SHP77 treated with DMSO at 0.1 percent for 48 hours (cell line): Measurements from ENCODE around the gene TRIM44.
A peak's percentile ranks its signal among the peaks of the same experiment; 100 is the strongest.

ENCODE experiments used
- DNase-seq: peaks from one replicate; lab custom pipeline; 2025; lab: John Stamatoyannopoulos, UW

Gene TRIM44

GRCh38 chr11:35791088-35791958 is 128.7 kb downstream of the TRIM44 start:
- peak; percentile 67 for DNase-seq

DNA sequence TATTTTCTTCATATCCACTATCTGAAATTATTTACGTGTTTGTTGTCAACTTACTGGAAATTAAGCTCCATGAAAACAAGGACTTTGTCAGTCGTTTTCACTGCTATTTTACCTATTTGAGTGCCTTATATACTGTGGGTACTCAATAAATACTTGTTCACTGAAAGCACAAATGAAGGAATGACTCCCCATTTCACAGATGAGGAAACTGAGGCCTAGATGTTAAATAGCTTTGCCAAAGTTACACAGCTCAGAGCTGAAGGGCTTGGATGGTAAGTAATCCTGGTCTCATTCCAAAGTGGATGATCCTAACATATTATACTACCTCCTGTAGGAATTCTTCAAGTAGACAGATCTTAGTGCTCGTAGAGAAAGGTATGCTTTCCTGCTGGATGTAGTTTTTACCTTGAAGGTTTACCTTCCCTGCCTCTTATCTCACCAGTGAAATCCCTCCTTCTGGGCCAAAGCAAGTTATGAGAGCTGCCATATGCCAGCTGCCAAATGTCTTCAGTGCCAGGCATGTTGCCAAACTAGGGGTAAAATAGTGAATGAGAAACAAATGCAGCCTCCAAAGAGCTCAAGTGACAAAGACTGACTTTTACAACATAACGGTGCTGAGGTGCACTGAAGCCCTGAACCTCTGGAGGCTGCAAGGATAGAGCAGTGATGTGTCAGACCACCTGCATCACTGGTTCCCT is 129.7 kb downstream of the TRIM44 start:
- no peak for DNase-seq

DNA sequence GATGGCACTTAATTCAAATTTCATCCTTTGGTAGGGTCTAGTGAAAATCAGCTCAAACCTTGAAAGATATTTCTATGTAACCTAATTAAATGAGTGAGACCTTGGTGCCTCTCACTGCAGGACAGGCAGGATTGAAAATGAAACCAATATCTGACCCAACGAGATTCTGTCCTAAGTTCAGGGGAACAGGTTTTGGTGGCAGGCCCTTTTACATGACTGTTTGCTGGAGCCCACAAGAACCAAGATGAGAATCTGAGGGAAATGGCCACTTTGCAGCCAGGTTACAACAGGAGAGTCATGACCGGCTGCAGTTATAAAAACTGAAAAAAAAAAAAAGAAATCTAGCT is 130.2 kb downstream of the TRIM44 start:
- DNase-seq = no peak

DNA sequence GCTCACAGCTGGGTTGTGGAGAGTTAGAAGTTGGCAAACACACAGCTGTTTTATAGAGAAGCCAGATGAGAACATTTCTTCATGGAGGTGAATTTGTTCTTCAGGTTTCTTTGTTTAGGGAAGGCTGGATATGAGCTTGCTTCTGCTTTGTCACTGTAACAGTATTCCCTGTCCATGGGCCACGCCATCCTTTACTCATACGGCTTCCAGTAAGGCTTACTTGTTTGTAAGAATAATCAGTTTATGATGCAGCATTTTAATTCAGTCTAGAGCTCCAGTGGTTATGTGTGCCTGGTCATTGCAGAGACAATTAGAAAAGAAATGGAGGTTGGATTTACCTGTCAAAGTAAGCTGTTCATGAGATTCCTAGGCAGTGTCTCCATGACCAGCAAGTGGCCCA is 131.8 kb downstream of the TRIM44 start:
- DNase-seq = no peak

- no peak for DNase-seq
Observed at GRCh38 chr11:35794850-35795249, 132.3 kb downstream of the TRIM44 start.

DNA sequence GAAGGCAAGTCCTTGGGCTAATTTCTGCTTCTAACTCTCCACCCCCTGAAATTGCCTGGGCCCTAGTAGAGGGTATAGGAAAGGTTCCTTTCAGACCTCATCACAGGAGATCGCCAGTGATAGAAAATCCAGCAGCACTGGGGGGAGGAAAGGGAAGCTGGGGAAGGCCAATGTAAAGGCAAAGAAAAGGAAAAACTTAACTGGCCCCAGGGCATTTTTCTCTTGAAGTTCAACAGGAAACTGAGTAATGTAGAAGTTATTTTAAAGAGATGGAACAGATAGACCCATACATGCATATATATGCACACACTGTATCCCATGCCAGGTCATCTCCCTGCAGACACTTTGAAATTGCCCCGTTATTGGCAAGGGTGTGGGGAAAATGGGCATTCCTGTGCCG is 134.0 kb downstream of the TRIM44 start:
- DNase-seq = no peak

DNA sequence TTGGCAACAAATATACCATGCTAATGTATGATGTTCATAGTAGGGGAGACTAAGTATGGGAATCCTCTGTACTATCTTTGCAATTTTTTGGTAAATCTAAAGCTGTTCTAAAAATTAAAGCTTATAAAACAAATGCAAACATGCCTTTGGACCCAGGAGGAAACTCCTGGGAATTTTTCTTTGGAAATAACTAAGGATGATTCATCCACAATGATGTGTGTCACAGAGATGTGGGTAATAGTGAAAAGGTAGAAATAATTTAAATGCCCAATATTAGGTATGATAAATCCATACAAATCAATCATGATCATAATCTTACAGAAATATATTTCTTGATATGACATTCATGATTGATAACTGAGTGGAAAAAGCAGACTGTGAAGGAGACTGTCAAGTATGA is 135.8 kb downstream of the TRIM44 start:
- DNase-seq = no peak

GRCh38 chr11:35798983-35799382 is 136.4 kb downstream of the TRIM44 start:
- no peak for DNase-seq

GRCh38 chr11:35799655-35800054 is 137.1 kb downstream of the TRIM44 start:
- DNase-seq = no peak

DNA sequence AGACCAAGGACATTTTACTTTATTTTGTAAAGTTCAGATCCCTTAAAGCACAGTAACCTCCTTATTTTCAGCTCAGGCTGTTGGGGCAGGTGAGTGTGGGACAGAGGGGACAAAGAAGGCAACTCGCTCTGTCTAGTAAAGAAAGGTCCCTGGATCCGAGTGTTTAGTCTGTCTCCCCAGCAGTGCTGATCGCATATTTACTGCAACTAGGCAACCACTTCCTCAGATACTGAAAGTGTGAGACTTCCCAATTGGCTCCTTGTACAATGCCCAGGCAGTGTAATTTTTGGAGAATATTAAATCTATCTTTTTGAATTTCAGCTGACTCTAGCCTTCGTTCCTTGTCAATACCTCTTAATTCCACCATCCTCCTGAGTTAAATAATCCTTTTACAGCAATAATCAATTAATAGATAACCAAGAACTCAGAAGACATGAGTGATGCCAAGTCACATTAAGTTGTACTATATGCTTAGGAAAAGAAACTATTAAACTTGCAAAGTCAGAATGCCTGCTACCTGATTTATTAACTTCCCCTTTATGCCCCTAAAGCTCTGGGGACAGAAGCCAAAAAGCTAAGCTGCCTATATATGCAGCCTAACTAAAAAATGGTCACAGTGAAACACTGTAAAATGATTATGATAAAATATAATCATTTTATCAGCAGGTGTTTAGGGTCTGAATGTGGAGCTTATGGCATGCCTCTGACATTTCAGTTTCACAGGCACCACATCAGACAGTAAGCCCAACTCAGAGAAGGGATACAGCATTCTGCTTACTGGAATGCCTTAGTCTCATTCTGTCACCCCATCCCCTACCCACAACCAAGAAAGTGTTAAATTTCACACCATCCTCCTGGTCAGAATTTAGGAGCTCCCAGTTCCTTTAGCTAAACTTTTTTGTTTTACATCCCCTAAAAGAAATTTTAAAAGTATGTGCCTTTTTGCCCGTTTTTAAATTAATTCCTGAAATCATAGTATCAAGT is 138.7 kb downstream of the TRIM44 start:
- DNase-seq = no peak

DNA sequence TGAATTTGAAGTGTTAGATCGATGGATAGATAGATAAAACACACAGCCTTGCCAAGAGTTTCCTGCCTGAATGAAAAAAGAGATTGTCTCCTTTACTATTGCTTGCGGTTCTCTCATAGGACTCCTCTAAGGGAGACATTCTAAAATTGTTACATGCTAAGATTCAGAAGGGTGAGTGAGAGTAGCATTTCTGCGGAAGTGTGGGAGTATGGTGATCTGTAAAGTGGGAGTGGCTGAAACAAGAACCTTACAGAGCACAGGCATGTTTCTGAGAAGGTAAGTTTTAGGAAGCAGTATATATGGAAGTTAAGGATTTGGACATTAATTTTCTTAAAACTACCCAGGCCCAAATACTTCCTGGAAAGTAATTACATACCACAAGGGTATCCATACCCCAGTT is 139.6 kb downstream of the TRIM44 start:
- DNase-seq = no peak

- DNase-seq = no peak
Observed at GRCh38 chr11:35802672-35803071, 140.1 kb downstream of the TRIM44 start.

DNA sequence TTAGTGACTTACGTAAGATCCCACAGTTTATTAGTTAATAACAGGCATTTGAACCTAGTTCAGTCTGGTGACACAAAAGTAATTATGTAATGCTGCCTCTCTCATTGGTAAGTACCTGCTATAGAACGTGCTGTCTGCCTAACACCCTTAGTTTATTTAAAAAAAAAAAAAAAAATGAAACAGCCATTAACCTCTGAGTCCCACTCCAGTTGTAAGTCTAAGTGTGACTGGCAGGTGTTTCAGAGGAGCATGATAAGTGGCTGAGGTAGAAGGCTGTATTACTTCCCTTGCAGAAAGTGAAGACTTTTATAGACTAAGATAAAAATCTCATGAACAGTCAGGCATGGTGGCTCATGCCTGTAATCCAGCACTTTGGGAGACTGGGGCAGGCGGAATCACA is 140.5 kb downstream of the TRIM44 start:
- no peak for DNase-seq

- no peak for DNase-seq
Observed at GRCh38 chr11:35804451-35805040, 142.0 kb downstream of the TRIM44 start.

DNA sequence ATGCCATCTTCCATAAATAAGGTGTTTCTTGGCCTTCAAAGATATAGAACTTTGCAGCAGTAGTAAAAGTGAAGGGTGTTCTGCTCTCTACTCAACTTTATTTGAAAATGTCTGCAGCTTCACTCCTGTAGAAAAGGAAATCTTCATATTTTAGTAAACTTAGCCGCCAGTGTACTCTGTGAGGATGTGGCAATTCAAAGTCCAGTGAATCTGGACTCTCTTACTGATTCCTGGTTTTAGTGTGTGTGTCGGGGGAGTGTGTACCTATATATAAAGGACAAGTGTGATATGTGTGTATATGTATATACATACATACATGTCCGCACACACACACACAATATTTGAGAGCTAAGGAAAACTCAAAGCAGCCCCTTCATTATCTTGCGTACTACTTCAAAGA is 147.0 kb downstream of the TRIM44 start:
- DNase-seq = no peak

DNA sequence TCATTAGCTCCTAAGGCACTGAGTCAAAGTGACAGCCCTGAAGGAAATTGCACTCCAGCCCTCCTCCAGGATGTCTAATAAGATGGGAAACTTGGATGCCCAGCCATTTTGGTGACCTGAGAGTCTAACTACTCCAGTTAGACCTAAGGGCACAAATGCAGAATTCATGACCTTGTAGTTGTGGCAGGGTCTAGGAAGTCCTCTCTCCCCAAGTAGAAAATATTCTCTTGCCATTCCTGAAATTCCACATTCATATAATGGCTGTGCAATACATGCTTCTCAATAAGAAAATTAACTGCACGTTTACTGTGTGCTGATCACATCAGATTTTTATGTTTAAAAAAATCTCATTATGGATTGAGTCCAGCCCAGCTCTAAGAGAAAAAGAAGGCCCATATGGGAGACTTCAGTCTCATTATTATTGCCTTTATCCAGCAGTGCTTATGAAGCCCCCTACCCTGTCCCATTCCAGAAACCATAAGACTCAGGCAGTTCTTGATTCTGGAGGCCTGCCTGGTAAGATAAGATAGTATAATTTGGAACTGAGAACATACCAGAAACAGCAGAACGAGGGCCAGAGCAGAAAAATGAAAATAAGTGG is 147.6 kb downstream of the TRIM44 start:
- no peak for DNase-seq

DNA sequence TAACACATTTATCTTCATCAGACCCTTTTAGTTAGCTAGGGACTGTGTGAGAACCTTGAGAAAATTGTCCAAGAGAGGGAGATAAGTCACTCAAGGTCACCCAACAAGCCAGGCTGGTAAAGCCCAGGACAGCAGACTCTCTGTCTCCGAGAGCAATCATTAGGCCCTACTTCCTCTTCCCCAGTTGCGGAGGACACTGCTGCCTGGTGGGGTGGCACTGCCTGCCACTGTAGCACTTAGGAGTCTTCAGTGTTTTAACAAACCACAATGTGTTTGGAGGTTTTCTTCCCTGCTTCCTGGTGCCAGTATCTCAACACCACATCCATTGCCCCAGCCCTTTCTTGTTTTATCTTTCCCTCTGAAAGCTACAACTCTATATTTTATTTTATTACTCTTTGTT is 149.2 kb downstream of the TRIM44 start:
- no peak for DNase-seq

DNA sequence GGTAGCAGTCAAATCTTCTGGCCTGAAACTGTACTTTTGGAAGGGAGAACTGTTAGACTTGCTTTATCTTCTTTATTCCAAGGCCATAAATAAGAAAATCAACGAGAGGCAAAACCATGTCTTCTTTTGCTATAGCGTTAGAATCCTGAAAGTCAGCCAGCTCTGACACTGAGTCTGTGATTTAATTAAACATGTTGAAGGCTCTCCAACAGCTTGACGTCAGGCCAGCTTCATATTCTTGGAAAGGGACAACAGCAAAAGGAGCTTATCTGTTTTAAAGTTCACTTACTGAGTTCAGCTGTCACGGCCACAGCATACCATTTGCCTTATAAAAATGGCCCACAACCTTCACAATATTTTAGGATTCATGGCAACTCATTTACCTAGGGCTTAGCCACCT is 150.3 kb downstream of the TRIM44 start:
- DNase-seq = no peak

- no peak for DNase-seq
Observed at GRCh38 chr11:35814081-35814695, 151.6 kb downstream of the TRIM44 start.

- no peak for DNase-seq
Observed at GRCh38 chr11:35814720-35815305, 152.2 kb downstream of the TRIM44 start.
